ENCODE results near the gene CPA1.

CPA1 gene

GRCh38 chr7:130338233-130338632 is 42.1 kb upstream of the CPA1 start:
- in situ Hi-C loops (cut with HindIII; ENCODE audit: low pct_ligation_motif_present, low sequenced_read_pairs) = no loop called here
- no peak for TF ChIP-seq CTCF (IDR thresholded peaks at IDR 0.05; ENCODE audit: low read depth, low read length, missing control alignments)
- Histone ChIP-seq H3K27ac (no peak overlapping the region), H3K27me3 (replicated peaks) (no peaks in the 10 kb centered on the region), H3K36me3 (replicated peaks) (no peaks in the 10 kb centered on the region), H3K4me3 (ENCODE audit: low read depth, low read length) (no peak overlapping the region)
- no peak for DNase-seq

- no peak for TF ChIP-seq CTCF (IDR thresholded peaks at IDR 0.05; ENCODE audit: low read depth, low read length, missing control alignments)
- in situ Hi-C loops (cut with HindIII; ENCODE audit: low pct_ligation_motif_present, low sequenced_read_pairs) = no loop called here
- H3K27ac ChIP-seq = no peak overlapping the region
- H3K36me3 ChIP-seq (replicated peaks) = no peaks in the 10 kb centered on the region
- H3K27me3 ChIP-seq (replicated peaks) = no peaks in the 10 kb centered on the region
- DNase-seq = no peak
- no peak overlapping the region for H3K4me3 ChIP-seq (ENCODE audit: low read depth, low read length)
These were observed 38.4 kb upstream of the CPA1 start for GRCh38 chr7:130341882-130342281.

GRCh38 chr7:130342701-130343380 is 37.5 kb upstream of the CPA1 start:
- H3K4me3 ChIP-seq (ENCODE audit: low read depth, low read length) = no peak overlapping the region
- H3K27me3 ChIP-seq (replicated peaks) = no peaks in the 10 kb centered on the region
- TF ChIP-seq CTCF (IDR thresholded peaks at IDR 0.05; ENCODE audit: low read depth, low read length, missing control alignments) = no peak
- no peak for DNase-seq
- in situ Hi-C loops (cut with HindIII; ENCODE audit: low pct_ligation_motif_present, low sequenced_read_pairs) = no loop called here
- no peaks in the 10 kb centered on the region for H3K36me3 ChIP-seq (replicated peaks)
- no peak overlapping the region for H3K27ac ChIP-seq

GRCh38 chr7:130344271-130344866 is 35.9 kb upstream of the CPA1 start, which contains the start of gene CPA5:
TSS of gene CPA5 (plus strand) at chr7:130344816. CDS start at chr7:130346486, 1,670 bp downstream.
- TF ChIP-seq CTCF (IDR thresholded peaks at IDR 0.05; ENCODE audit: low read depth, low read length, missing control alignments) = no peak
- no peaks in the 10 kb centered on the region for H3K27me3 ChIP-seq (replicated peaks)
- no peak within 1 kb of the TSS for H3K27ac ChIP-seq
- no peak for DNase-seq
- no peaks in the 10 kb centered on the region for H3K36me3 ChIP-seq (replicated peaks)
- H3K4me3 ChIP-seq (ENCODE audit: low read depth, low read length) = peak within 1 kb of the TSS; percentile 13
- in situ Hi-C loops (cut with HindIII; ENCODE audit: low pct_ligation_motif_present, low sequenced_read_pairs) = no loop called here

- peak overlapping the region; percentile 13 for H3K4me3 ChIP-seq (ENCODE audit: low read depth, low read length)
- in situ Hi-C loops (cut with HindIII; ENCODE audit: low pct_ligation_motif_present, low sequenced_read_pairs) = no loop called here
- no peak overlapping the region for H3K27ac ChIP-seq
- H3K36me3 ChIP-seq (replicated peaks) = no peaks in the 10 kb centered on the region
- H3K27me3 ChIP-seq (replicated peaks) = no peaks in the 10 kb centered on the region
- no peak for TF ChIP-seq CTCF (IDR thresholded peaks at IDR 0.05; ENCODE audit: low read depth, low read length, missing control alignments)
- DNase-seq = no peak
These were observed 35.2 kb upstream of the CPA1 start for GRCh38 chr7:130345136-130345535.

All from brain microvascular endothelial cell (primary cell).